Coronary artery (tissue), 2 donors: ENCODE data around the gene NAXE.

Source experiments
- DNase-seq: peaks from one replicate; pipeline ENCODE4 v3.0.0-alpha.2; 2017; ENCODE audit warnings: low spot score
- H3K27ac ChIP-seq, 2 donors: fragments of 200-600 bp; sonication (generic); one replicate each; pipeline ENCODE4 v1.5.1; 2016 to 2019
- H3K4me3 ChIP-seq: fragments of 200-600 bp; sonication (generic); 2 replicates; pipeline ENCODE4 v1.5.1; 2016; ENCODE audit warnings: mild to moderate bottlenecking, moderate library complexity
- TF ChIP-seq, protein P1 (sequence below): fragments of 200-600 bp; sonication (generic); IDR thresholded peaks from one replicate; pipeline ENCODE4 v1.5.1; 2019; ENCODE audit warnings: antibody characterized with exemption

NAXE gene

GRCh38 chr1:156622581-156623297 lies 31.2 kb downstream of the NAXE start:
- TF ChIP-seq, protein P1, sequence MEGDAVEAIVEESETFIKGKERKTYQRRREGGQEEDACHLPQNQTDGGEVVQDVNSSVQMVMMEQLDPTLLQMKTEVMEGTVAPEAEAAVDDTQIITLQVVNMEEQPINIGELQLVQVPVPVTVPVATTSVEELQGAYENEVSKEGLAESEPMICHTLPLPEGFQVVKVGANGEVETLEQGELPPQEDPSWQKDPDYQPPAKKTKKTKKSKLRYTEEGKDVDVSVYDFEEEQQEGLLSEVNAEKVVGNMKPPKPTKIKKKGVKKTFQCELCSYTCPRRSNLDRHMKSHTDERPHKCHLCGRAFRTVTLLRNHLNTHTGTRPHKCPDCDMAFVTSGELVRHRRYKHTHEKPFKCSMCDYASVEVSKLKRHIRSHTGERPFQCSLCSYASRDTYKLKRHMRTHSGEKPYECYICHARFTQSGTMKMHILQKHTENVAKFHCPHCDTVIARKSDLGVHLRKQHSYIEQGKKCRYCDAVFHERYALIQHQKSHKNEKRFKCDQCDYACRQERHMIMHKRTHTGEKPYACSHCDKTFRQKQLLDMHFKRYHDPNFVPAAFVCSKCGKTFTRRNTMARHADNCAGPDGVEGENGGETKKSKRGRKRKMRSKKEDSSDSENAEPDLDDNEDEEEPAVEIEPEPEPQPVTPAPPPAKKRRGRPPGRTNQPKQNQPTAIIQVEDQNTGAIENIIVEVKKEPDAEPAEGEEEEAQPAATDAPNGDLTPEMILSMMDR: no peak
- Histone ChIP-seq H3K4me3 (no peak overlapping the region), H3K27ac (no peak overlapping the region)
- DNase-seq: no peak

- Histone ChIP-seq H3K27ac (peak overlapping the region in 1 of 2 donors; percentile 56), H3K4me3 (peak overlapping the region; percentile 72)
- TF ChIP-seq, protein P1: peak; percentile 36
- no peak for DNase-seq
These were observed 32.6 kb downstream of the NAXE start for GRCh38 chr1:156623946-156624813.

GRCh38 chr1:156624814-156625435 lies 33.3 kb downstream of the NAXE start:
- H3K27ac ChIP-seq: peak overlapping the region in 1 of 2 donors; percentile 56
- DNase-seq: no peak
- TF ChIP-seq, protein P1: no peak
- peak overlapping the region; percentile 72 for H3K4me3 ChIP-seq

DNA sequence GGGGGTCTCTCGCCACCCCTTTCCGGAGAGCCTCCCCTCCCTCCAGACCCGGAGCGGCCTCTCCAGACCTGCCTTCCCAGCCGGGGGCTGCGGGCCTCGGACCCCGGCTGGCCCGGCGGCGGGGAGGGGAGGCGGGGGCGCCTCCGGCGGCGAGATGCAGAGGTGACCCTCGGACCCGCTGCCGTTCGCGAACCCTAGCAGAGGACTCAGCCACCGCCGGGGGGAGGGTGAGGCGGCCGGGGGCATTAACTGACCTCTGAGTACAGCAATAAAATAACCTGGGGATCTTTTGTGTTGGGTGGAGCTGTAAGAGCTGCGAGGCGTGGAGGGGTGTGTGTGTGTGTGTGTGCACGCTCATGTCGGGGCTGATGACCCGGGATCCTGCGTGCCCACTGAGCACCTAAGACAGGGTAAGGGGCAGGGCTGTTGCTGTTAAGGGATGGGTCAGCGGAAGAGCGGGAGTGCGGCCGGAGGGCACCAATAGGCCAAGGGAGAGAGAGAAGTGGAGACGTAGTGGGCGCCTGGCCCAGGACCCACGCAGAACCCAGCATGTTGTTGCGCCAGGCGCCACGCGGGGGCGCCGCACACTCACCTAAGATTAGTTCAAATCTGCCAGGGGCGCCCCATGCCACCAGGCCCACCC lies 34.0 kb downstream of the NAXE start:
- peak overlapping the region in 1 of 2 donors; percentile 56 for H3K27ac ChIP-seq
- TF ChIP-seq, protein P1: peak; percentile 75
- peak overlapping the region; percentile 72 for H3K4me3 ChIP-seq
- no peak for DNase-seq

DNA sequence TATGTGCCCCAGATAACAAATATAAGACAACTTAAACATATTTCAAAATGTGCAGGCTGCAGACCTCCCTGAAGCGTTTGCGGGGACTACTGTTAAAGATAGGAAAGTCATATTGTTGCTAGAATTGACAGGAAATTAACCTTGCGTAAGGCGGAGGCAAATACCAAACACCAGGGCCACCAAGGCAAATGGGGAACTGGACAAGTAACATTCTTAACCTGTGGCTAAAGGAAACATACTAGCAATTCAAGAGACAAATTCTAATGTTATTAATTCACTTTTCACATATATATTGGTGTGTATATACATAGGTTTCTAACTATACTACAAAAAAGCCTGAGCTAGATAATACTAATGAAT lies 34.5 kb downstream of the NAXE start:
- DNase-seq: no peak
- TF ChIP-seq, protein P1: no peak
- Histone ChIP-seq H3K27ac (no peak overlapping the region), H3K4me3 (peak overlapping the region; percentile 72)

GRCh38 chr1:156627313-156627880 lies 35.8 kb downstream of the NAXE start:
- TF ChIP-seq, protein P1: peak; percentile 36
- Histone ChIP-seq H3K4me3 (no peak overlapping the region), H3K27ac (no peak overlapping the region)
- DNase-seq: no peak
